Ishikawa (cell line): ENCODE measurements around the gene PTGES2.

Experiments
- CREB1 ChIP-seq: IDR thresholded peaks from 2 replicates; pipeline ENCODE4 v1.6.1; 2012; ENCODE audit warnings: low read depth
- EP300 ChIP-seq: IDR thresholded peaks from 2 replicates; pipeline ENCODE4 v1.6.1; 2012; ENCODE audit warnings: borderline replicate concordance
- RAD21 ChIP-seq: IDR thresholded peaks from 2 replicates; pipeline ENCODE4 v1.6.1; 2012; ENCODE audit warnings: low read depth
- TF ChIP-seq, protein P1 (sequence below): IDR thresholded peaks from 2 replicates; pipeline ENCODE4 v1.6.1; 2012
- TF ChIP-seq, protein P2 (sequence below): IDR thresholded peaks from 2 replicates; pipeline ENCODE4 v1.6.1; 2012; ENCODE audit warnings: low read depth, mild to moderate bottlenecking

DNA sequence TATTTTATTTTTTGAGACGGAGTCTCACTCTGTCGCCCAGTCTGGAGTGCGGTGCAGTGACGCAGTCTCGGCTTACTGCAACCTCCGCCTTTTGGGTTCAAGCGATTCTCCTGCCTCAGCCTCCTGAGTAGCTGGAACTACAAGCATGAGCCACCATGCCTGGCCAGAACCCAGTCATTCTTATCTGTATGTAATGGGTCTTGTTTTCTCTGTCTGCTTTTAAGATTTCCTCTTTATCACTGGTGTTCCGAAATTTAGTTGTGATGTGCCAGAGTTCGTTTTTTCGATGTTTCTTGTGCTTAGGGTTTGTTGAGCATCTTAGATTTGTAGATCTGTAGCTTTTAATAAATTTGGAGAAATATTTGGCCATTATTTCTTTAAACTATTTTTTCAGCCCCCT lies 40.3 kb downstream of the PTGES2 start:
- TF ChIP-seq, protein P1, sequence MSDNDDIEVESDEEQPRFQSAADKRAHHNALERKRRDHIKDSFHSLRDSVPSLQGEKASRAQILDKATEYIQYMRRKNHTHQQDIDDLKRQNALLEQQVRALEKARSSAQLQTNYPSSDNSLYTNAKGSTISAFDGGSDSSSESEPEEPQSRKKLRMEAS: no peak
- no peak for TF ChIP-seq RAD21
- no peak for TF ChIP-seq CREB1
- no peak for TF ChIP-seq EP300
- TF ChIP-seq, protein P2, sequence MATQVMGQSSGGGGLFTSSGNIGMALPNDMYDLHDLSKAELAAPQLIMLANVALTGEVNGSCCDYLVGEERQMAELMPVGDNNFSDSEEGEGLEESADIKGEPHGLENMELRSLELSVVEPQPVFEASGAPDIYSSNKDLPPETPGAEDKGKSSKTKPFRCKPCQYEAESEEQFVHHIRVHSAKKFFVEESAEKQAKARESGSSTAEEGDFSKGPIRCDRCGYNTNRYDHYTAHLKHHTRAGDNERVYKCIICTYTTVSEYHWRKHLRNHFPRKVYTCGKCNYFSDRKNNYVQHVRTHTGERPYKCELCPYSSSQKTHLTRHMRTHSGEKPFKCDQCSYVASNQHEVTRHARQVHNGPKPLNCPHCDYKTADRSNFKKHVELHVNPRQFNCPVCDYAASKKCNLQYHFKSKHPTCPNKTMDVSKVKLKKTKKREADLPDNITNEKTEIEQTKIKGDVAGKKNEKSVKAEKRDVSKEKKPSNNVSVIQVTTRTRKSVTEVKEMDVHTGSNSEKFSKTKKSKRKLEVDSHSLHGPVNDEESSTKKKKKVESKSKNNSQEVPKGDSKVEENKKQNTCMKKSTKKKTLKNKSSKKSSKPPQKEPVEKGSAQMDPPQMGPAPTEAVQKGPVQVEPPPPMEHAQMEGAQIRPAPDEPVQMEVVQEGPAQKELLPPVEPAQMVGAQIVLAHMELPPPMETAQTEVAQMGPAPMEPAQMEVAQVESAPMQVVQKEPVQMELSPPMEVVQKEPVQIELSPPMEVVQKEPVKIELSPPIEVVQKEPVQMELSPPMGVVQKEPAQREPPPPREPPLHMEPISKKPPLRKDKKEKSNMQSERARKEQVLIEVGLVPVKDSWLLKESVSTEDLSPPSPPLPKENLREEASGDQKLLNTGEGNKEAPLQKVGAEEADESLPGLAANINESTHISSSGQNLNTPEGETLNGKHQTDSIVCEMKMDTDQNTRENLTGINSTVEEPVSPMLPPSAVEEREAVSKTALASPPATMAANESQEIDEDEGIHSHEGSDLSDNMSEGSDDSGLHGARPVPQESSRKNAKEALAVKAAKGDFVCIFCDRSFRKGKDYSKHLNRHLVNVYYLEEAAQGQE: no peak
